ENCODE results near the gene KRT31. TPM values are rescaled to one million over a fixed set of nuclear protein-coding genes. Genes with fewer than 3 reads are reported as not detected.

KRT31 gene
- total RNA-seq, 1 donor from 2014 or later, result not detected

DNA sequence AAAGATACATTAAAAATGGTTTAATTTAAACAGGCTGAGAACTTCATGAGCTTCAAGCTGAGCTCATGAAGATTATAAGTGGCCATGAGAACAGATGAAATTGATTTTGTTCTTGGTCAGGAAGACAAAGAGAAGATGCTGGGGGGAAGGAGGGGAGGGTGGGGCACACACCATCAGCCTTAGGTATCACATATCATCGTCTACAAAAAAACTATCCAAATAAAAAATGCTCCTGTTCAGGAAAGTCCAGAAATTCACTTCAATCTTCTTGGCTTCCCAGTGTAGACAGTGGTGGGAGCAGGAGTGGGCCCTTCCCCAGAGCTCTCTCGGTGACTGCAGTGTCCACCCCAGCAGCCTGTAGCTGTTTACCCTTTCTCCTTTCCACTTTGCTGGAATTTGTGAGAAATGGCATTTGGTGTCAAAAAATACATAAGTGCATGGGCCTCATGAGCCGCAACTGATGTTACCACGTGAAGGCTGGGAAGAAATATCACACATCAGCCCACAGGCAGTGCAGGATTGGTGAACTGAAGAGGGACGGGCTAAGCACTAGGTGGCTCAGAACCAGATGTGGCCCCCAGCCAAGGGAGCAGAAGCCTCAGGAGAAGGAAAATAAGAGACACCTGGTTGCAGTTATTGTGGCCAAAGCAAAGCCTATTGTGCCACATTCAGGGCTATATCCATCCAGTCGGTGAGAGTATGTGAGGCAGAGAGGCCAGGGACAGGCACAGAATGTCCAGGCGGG, 20.9 kb upstream of the KRT31 start:
- TF ChIP-seq, protein P1, sequence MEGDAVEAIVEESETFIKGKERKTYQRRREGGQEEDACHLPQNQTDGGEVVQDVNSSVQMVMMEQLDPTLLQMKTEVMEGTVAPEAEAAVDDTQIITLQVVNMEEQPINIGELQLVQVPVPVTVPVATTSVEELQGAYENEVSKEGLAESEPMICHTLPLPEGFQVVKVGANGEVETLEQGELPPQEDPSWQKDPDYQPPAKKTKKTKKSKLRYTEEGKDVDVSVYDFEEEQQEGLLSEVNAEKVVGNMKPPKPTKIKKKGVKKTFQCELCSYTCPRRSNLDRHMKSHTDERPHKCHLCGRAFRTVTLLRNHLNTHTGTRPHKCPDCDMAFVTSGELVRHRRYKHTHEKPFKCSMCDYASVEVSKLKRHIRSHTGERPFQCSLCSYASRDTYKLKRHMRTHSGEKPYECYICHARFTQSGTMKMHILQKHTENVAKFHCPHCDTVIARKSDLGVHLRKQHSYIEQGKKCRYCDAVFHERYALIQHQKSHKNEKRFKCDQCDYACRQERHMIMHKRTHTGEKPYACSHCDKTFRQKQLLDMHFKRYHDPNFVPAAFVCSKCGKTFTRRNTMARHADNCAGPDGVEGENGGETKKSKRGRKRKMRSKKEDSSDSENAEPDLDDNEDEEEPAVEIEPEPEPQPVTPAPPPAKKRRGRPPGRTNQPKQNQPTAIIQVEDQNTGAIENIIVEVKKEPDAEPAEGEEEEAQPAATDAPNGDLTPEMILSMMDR (IDR thresholded peaks at IDR 0.05; ENCODE audit: unreplicated experiment), result no peak
- H3K27me3 Mint-ChIP-seq, result peaks cover 15% of the 10 kb centered on the region
- DNase-seq (ENCODE audit: low spot score, unreplicated experiment), result no peak
- H3K27ac Mint-ChIP-seq, result no peak overlapping the region
- peaks cover 21% of the 10 kb centered on the region for H3K4me1 Mint-ChIP-seq (ENCODE audit: low read depth)
- H3K36me3 Mint-ChIP-seq (ENCODE audit: insufficient read depth), result no peaks in the 10 kb centered on the region
- H3K9me3 Mint-ChIP-seq (ENCODE audit: low read depth), result no peaks in the 10 kb centered on the region
- H3K4me3 Mint-ChIP-seq (ENCODE audit: low read depth), result no peak overlapping the region

DNA sequence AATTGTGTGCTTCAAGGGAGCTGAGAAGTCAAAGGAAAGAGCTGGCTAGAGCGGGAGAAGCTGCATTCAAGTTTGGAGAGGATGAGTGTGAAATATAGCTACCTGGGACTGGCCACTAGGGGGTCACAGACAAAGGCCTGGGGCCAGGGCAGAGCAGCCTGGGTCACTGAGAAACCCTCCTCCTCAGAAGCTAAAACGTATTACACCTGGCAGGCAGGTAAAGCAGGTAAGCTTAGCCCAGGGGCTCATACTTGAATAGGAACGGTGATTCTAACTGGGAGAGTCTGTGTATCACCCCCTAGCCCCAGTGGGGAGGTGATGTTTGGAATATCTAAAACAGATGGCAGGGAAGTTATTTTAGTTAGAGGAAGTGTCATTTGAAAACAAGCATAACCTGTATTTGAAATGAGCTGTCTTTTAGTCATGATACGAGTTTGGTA, 20.2 kb upstream of the KRT31 start:
- DNase-seq (ENCODE audit: low spot score, unreplicated experiment), result peak; percentile 26
- TF ChIP-seq, protein P1 (IDR thresholded peaks at IDR 0.05; ENCODE audit: unreplicated experiment), result peak; percentile 70
- Mint-ChIP-seq H3K36me3 (ENCODE audit: insufficient read depth) (no peaks in the 10 kb centered on the region), H3K9me3 (ENCODE audit: low read depth) (no peaks in the 10 kb centered on the region), H3K4me3 (ENCODE audit: low read depth) (no peak overlapping the region), H3K27me3 (peaks cover 15% of the 10 kb centered on the region), H3K27ac (no peak overlapping the region), H3K4me1 (ENCODE audit: low read depth) (peaks cover 22% of the 10 kb centered on the region)

DNA sequence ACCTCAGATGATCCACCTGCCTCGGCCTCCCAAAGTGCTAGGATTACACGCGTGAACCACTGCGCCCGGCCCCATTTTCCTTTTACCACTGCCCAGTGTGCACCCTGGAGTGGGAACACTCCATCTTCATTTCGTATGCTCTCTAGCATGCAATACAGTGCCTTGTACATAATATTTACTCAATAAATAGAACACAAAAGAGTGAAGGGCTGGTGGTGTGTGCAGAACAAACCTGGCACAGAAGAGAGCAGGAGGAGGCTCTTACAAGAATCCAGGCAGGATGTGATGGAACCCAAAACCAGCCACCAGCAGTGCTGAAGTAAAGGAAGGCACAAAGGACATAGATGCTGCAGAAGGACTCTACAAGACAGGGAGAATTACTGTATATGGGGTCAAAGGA, 19.7 kb upstream of the KRT31 start:
- TF ChIP-seq, protein P1 (IDR thresholded peaks at IDR 0.05; ENCODE audit: unreplicated experiment), result no peak
- H3K9me3 Mint-ChIP-seq (ENCODE audit: low read depth), result no peaks in the 10 kb centered on the region
- no peak for DNase-seq (ENCODE audit: low spot score, unreplicated experiment)
- peaks cover 15% of the 10 kb centered on the region for H3K27me3 Mint-ChIP-seq
- H3K27ac Mint-ChIP-seq, result no peak overlapping the region
- H3K4me1 Mint-ChIP-seq (ENCODE audit: low read depth), result peaks cover 22% of the 10 kb centered on the region
- H3K4me3 Mint-ChIP-seq (ENCODE audit: low read depth), result no peak overlapping the region
- H3K36me3 Mint-ChIP-seq (ENCODE audit: insufficient read depth), result no peaks in the 10 kb centered on the region

DNA sequence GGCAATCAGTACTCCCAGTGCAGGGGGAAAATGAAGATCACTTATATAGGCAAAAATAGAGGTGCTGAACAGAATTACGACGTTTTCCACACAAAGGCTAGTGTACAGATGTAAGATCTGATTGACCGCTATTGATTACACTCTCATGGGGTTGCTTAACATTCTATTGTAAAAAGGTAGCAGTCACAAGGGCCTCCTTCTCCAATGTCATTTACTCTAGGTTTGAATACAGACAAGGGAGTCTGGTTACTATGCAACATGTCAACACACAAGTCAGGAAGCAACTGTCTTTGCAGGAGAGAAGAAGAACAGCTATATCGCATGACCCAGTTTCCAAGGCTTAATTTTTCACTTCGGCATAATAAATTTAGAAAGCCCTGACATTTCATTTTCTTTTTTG, 19.1 kb upstream of the KRT31 start:
- DNase-seq (ENCODE audit: low spot score, unreplicated experiment), result no peak
- Mint-ChIP-seq H3K27ac (peak overlapping the region; percentile 71), H3K4me1 (ENCODE audit: low read depth) (peaks cover 22% of the 10 kb centered on the region), H3K9me3 (ENCODE audit: low read depth) (no peaks in the 10 kb centered on the region), H3K4me3 (ENCODE audit: low read depth) (no peak overlapping the region), H3K36me3 (ENCODE audit: insufficient read depth) (no peaks in the 10 kb centered on the region), H3K27me3 (peaks cover 13% of the 10 kb centered on the region)
- TF ChIP-seq, protein P1 (IDR thresholded peaks at IDR 0.05; ENCODE audit: unreplicated experiment), result no peak

DNA sequence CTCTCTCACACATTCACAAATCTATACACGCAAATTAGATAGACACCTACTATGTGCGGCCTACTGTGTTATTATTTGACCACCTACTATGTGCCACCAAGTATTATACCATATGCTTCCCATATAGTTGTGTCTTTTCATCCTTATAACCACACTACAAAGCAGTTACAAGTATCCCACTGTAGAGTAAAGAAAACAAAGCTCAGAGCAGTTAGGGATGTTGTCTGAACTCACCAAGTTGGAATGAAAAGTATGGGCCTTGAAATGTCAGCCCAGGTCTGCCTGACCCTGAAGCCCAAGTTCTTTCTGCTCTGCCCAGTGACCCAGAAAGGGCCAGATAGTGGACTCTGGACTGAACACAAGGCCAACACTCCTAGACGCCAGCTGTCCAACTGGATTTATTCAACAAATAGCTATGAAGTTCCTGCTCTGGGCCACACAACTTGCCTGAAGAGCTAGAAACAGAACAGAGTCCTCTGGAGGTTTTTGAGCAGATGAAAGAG, 18.5 kb upstream of the KRT31 start:
- H3K27ac Mint-ChIP-seq, result peak overlapping the region; percentile 71

More for the DNA sequence above, 18.5 kb upstream of the KRT31 start:
- peaks cover 9% of the 10 kb centered on the region for H3K27me3 Mint-ChIP-seq
- H3K4me1 Mint-ChIP-seq (ENCODE audit: low read depth), result peaks cover 20% of the 10 kb centered on the region
- TF ChIP-seq, protein P1 (IDR thresholded peaks at IDR 0.05; ENCODE audit: unreplicated experiment), result no peak
- DNase-seq (ENCODE audit: low spot score, unreplicated experiment), result no peak
- H3K36me3 Mint-ChIP-seq (ENCODE audit: insufficient read depth), result no peaks in the 10 kb centered on the region
- H3K4me3 Mint-ChIP-seq (ENCODE audit: low read depth), result no peak overlapping the region
- no peaks in the 10 kb centered on the region for H3K9me3 Mint-ChIP-seq (ENCODE audit: low read depth)
